GM18498 (cell line): ENCODE data around the gene SERPING1.

Experiments used
- ATAC-seq: cut with Tn5 transposase; IDR thresholded peaks from one replicate; pipeline ENCODE4 v1.9.1; 2021; ENCODE audit warnings: mild to moderate bottlenecking, moderate library complexity; ENCODE audit not compliant: unreplicated experiment

SERPING1 gene

GRCh38 chr11:57597461-57597915, at the start of gene SERPING1:
Gene SERPING1, plus strand, starts transcription at chr11:57597685. Its CDS starts 586 bp downstream, at chr11:57598271.
- no peak for ATAC-seq

- peak; percentile 93 for ATAC-seq
Measured at GRCh38 chr11:57547854-57548377, 49.6 kb upstream of the SERPING1 start.

GRCh38 chr11:57549983-57550382, 47.5 kb upstream of the SERPING1 start:
- ATAC-seq, result no peak

DNA sequence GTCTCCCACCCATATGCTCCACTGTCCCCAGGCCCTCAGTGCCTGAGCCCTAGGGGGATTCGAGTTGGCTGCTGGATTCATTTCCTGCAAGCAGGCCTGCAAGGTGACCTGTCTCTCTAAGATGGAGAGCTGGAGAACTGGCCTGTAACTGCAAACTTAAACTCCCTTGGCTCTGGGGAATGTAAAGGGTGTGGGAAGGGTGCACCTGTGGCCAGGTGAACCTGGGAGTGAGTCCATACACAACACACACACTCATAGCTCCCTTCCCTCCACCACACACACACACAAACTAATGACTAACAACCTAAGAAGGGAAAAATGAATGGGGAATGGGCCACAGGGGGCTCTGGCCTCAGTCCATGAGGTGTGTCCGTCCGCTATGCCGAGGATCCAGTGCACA, 45.5 kb upstream of the SERPING1 start:
- ATAC-seq, result no peak

DNA sequence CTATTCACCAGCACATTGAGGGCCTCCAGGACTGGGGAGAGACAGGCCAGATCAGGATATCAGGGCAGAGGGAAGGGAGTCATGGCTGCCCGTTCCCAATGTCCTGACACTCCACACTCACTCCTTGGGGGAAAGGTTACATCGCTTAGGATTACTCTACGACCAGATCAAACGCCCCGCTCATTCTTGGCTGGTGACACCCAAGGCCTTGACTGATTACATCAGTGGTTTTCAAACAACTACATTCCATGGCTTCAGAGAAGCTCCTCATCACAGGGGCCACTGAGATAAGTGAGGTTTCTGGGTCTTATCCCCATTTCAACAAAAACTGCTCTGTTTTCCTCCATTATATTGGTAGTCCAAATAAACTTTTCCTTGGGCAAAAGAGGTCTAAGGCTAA, 45.0 kb upstream of the SERPING1 start:
- no peak for ATAC-seq

- ATAC-seq, result no peak
Measured at GRCh38 chr11:57555393-57555792, 42.1 kb upstream of the SERPING1 start.

DNA sequence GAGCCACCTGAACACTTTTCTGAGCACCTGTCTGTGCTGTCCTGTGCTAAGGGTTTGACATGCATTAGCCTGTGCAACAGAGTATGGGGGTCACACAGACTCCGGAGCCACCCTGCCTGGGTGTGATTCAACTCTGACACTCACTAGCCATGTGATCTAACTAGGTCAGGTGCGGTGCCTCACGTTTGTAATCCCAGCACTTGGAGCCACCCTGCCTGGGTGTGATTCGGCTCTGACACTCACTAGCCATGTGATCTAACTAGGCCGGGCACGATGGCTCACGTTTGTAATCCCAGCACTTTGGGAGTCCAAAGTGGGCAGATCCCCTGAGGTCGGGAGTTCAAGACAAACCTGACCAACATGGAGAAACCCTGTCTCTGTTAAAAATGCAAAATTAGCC, 41.4 kb upstream of the SERPING1 start:
- no peak for ATAC-seq

- ATAC-seq, result no peak
Measured at GRCh38 chr11:57560146-57560545, 37.3 kb upstream of the SERPING1 start.

DNA sequence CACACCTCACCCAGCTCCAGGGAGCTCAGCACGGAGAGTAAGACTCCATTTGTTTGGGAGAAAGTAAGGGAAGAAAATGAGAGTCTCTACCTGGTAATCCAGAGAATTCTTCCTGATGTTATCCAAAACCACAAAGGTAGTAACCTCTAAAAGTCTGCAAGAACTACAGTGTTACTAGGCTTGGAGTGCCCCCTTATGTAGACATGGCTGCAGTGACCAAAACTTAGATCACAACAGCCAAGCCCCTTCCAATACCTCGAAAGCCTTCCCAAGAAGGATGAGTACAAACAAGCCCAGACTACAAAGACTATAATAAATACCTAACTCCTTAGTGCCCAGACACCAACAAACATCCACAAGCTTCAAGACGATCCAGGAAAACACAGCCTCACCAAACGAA, 34.9 kb upstream of the SERPING1 start:
- no peak for ATAC-seq

- ATAC-seq, result peak; percentile 75
Measured at GRCh38 chr11:57566005-57566904, 31.2 kb upstream of the SERPING1 start.

DNA sequence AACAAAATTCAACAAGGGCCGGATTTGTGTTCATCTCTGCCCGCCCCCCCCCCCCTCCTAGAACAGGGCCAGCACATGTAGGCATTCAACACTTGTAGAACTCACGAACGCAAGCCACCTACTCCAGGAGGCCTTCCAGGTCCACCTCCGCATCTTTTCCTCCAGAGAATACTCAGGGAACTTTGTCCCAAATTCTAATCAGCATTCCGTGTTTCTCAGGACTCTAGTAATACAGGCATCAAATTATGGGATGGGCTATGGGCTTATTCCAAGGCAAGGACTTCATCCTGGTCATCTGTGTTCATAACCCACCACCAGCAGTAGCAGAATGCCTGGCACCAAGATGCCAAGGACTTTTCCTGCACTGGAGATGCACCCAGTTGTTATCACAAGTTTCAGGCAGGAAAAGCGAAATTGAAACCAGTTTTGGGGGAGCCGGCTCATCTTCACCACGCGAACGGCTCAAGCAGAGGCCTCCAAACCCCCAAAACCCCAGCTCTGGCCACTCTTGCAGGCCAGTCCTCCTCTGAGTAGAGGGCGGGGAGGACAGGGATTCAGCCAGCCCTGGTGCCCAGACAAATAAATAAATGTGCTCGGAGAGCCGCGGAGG, 30.5 kb upstream of the SERPING1 start:
- peak; percentile 7 for ATAC-seq

- ATAC-seq, result peak; percentile 60
Measured at GRCh38 chr11:57567515-57568329, 29.8 kb upstream of the SERPING1 start, which contains the start of gene UBE2L6. Gene UBE2L6, minus strand, starts transcription at chr11:57567672. Its CDS starts 61 bp downstream, at chr11:57567611.

- ATAC-seq, result peak; percentile 12
Measured at GRCh38 chr11:57568330-57568766, 29.1 kb upstream of the SERPING1 start.

GRCh38 chr11:57571606-57572005, 25.9 kb upstream of the SERPING1 start:
- no peak for ATAC-seq

- ATAC-seq, result no peak
Measured at GRCh38 chr11:57574061-57574460, 23.4 kb upstream of the SERPING1 start.

DNA sequence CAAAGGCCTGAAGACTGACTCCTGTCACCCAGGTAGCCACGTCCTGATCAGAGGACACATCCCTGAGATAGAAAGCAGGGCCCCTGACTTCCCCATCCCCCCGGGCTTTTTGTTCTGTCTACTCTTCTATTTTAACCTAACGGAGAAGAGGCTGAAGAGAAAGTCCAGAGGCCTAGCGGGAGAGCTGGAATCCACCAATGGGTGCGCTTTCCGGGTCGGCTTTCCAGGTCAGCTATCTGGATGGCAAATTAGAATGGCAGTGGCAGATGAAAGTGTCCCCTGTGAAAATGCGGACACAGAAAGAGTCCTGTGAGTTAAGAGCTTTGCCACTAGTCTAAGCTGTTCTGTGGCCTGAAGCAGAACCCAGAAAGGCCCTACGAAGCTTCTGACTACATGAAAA, 13.1 kb upstream of the SERPING1 start:
- ATAC-seq, result no peak

- no peak for ATAC-seq
Measured at GRCh38 chr11:57585301-57585700, 12.2 kb upstream of the SERPING1 start.

- no peak for ATAC-seq
Measured at GRCh38 chr11:57586711-57587245, 10.7 kb upstream of the SERPING1 start.

DNA sequence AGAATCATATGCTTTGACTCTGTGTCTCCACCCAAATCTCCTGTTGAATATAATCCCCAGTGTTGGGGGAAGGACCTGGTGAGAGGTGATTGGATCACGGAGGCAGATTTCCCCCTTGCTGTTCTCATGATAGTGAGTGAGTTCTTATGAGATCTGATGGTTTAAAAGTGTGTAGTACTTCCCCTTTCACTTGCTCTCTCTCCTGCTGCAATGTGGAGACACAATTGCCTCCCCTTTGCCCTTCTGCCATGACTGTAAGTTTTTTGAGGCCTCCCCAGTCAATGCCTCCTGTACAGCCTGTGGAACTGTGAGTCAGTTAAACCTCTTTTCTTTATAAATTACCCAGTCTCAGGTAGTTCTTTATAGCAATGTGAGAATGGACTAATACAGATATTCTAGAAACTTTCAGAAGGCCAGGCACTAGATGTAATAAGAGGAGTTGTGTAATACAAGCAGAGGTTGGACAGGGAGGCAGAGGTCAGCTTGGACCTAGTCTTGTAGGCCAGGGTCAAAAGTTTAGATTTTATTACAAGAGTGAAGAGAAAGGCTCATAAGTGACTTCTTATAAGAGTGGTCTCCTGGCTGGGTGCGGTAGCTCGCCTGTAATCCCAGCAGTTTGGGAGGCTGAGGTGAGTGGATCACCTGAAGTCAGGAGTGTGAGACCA, 9.3 kb upstream of the SERPING1 start:
- ATAC-seq, result no peak

GRCh38 chr11:57596266-57596885, 1.1 kb upstream of the SERPING1 start:
- ATAC-seq, result no peak
